HG03060 (cell line): ENCODE data around the gene MEF2B.
"Not testable (repeated sequence)": the region's sequence is repeated elsewhere in the genome, so short reads cannot be mapped to it uniquely, and the experiment has no call there.

Experiments
- ATAC-seq: cut with Tn5 transposase; IDR thresholded peaks from one replicate; pipeline ENCODE4 v1.9.1; 2021; ENCODE audit warnings: low read depth, moderate number of reproducible peaks; ENCODE audit not compliant: unreplicated experiment

MEF2B gene

DNA sequence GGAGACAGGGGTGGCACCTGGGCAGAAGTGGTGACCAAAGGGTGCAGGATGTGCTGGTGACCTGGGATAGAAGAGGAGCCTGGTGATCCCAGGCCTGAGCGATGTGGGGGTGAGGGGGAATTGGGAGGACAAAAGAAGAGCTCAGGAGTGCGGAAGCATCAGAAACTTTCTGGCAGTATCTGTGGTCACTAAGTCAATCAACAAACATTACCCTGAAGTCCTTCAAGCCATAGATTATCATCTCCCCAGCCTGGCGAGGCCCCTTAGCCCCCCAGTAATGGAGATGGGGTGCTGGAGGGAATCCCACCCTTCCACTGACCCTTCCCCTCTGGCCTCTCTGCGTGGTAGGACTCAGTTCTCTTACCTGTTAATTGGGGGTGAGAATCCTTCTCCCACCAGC, 10.5 kb downstream of the MEF2B start:
- no peak for ATAC-seq

- ATAC-seq: no peak
Observed at GRCh38 chr19:19157808-19158207, 12.3 kb downstream of the MEF2B start.

- peak; percentile 39 for ATAC-seq
Observed at GRCh38 chr19:19155495-19156219, 14.4 kb downstream of the MEF2B start.

DNA sequence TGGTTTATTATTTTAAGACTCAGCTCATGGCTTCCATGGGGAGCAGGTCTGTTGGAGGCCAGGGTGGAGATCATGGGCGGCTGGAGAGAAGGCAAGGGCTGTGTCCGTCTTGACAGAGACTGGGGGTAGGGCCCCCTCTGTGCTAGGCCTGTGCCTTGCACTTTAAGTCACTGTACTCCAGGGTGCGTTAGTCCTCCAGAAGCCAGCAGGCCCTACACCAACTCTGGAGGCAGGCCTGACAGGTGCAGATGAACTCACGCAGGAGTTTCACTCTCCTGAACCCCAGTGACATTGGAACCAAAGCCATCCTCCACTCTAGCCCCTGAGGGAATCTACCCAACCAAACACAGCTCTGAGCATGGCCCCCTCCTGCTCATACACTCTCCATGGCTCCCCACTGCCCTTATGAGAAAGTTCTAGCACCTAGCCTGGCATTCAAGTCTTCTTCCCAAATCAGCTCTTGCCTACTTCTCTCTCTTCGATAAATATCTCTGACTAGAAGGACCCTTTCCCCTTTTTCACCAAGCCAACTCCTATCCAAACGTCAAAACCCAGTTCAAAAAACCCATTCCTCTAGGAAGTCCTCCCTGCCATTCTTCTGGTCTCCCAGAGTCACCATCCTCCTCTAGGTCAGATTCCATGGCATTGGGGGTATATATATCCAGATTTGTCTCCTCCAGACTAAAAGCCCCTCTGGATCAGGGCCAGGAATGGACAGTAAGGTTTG, 15.1 kb downstream of the MEF2B start:
- ATAC-seq: no peak

- no peak for ATAC-seq
Observed at GRCh38 chr19:19152668-19153384, 17.2 kb downstream of the MEF2B start.

DNA sequence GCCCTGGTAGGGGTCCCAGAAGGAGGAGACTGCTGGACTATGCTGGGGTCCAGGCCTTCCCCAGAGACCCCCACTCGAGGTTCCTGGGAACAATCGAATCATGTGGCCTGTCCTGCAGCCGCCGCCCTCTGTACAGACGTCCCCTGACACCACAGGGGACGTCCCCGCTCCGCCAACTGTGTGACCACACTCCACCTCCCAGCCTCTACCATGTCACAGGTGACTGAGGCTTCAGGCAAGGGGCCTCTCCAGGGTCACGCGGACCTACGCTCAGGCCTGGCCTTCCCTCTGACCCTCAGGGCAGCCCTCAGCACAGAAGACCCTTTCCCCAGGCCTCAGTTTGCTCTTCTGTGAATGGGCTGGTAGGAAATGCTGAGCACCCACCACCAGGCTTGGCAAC, 18.6 kb downstream of the MEF2B start:
- ATAC-seq: no peak

DNA sequence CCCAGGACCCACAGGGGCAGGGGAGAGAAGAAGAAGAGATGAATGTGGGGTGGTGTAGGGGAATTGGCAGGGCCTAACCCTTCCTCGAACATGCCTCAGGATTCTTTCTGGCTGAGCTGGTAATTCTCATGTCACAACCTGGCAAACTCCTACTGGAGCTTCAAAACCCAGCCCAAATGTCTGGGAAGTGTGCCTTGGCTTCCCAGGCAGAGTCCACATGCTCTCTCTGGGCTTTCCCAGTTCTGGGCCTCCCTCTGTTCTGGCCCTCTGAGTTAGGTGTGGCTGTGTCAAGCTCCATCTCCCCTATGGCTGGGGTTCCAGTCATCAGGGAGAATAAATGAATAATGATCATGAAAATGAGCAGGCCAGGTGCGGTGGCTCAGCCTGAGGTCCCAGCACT, 20.6 kb downstream of the MEF2B start:
- ATAC-seq: no peak

DNA sequence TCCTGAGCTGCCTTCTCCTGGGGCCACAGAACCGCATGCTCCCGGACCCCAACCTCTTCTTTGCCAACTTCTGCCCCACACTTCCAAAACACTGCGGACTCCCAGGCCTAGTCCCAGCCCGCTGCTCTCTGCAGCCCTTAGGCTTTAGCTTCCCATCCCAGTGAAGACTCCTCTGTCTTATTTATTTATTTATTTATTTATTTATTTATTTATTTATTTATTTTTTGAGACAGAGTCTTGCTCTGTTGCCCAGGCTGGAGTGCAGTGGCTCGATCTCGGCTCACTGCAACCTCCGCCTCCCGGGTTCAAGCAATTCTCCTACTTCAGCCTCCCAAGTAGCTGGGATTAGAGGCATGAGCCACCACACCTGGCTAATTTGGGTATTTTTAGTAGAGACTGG, 21.6 kb downstream of the MEF2B start:
- ATAC-seq: not testable (repeated sequence)

DNA sequence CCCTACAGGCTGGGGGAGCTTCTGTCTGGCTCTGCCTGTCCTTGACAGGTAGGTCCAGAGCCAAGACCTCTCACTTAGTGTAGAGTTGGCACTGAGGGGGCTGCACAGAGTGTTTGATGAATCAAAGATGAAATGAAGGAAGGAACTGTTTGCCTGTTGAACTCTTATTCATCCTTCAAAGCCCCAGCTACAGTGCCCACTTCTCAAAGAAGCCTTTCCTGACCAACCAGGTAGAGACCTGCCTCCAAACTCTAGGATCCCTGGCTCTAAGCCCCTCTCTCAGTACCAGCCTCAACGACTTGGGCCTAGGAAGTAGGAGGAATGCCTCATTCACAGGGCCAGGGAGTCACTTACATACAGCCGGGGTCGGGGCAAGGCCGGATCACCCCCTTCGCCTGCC, 22.7 kb downstream of the MEF2B start:
- ATAC-seq: no peak

DNA sequence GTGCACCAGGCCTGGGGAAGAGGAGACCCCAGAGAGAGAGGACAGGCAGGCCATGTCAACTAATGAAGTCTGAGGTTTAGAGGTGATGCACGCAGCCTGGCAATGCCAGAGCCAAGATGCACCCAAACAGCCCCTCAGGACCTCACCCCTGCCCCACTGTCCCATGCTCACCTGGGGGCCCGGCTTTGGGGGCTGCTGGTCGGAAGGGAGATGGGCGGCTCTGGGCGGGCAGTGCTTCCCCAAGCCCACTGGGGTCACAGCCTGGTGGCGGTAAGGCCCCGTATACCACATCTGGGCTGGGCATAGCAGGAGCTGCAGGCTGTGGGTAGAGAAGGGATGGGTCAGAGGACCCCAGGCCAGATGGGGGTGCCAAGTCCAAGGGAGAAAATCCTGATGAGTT, 23.2 kb downstream of the MEF2B start:
- ATAC-seq: no peak

- ATAC-seq: no peak
Observed at GRCh38 chr19:19145684-19146608, 24.1 kb downstream of the MEF2B start.

DNA sequence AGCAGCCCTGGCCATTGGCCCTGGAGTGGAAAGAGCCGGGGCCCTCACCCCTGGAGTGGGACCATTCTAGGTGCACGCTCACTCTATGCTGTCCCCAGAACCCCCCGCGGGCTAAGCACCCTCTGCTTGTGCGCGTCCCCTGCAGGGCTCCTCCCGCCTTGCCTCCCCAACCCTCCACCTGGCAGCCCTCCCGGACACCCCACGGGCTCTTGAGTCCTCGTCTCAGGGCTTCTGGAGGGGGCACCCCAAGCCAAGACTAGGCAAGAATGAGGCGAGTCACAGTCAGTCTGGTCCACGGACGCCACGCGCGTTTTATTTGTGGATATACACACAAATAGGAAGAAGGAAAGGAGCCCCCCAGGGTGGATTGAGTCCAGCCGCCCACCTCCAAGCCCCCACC, 24.8 kb downstream of the MEF2B start:
- ATAC-seq: no peak

- ATAC-seq: no peak
Observed at GRCh38 chr19:19142347-19142746, 27.7 kb downstream of the MEF2B start.

- no peak for ATAC-seq
Observed at GRCh38 chr19:19140476-19140875, 29.6 kb downstream of the MEF2B start.

DNA sequence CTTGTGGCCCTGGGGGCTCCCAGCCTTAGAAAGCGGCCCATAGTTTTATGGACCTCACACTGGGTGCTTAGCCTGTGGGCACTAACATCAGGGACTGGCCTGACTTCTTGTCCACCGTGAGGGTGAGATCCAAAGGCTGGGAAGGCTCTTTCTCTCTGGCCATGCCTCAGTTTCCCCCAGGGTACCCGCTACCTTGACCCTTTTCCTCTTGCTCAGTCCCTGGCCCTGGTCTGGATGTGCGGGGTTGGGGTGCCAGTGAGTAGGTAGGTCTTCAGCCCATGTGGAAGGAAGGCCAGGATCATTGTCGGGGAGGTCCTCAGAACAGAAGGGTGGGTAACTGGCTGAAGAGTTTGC, 30.2 kb downstream of the MEF2B start:
- no peak for ATAC-seq

DNA sequence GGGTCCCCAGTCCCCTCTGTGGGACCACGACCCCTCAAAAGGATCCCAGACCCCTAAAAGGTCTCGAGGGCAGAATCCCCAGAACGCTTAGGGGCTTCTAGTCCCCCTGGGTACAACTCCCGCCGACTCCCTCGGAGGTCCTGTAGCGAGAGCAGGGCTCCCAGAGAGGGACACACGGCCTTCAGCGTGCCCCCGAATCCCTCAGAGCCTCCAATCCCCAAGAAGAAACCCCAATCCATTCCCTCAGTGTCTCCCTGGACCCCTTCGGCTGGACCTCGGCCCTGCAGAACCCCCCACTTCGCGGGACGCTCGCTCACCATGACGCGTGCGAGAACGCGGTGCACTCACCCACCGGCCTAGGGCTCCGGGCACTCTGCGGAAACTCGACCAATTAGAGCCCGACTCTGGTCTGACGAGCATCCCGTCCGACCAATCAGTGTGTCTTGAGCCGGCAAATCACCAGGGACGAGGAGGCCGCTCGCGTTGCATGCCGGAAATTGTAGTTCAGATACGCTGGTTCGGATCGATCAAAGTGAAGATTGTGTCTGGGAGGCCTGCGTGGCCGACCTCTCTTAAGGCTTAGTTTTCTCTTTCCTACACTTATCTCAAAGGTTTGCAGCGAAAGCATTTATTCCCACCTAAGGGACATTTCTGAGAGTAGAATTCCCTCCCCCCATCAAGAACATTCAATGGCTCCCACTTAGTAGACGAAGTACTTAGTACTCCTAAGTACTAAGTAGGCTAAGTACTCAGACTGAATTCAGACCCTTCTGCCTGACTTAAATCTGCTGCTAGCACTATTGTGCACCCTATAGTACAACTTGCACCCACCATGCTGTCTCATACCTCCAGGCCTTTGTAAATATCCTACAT, 31.7 kb downstream of the MEF2B start, which contains the start of gene TMEM161A:
Gene TMEM161A (minus strand): TSS at position 370 of the 873 bp plus-strand sequence. CDS start 50 bp downstream, at position 320.
- peak; percentile 92 for ATAC-seq

GRCh38 chr19:19137556-19138108, 32.4 kb downstream of the MEF2B start:
- ATAC-seq: no peak

GRCh38 chr19:19135713-19136112, 34.4 kb downstream of the MEF2B start:
- not testable (repeated sequence) for ATAC-seq

- ATAC-seq: no peak
Observed at GRCh38 chr19:19134687-19135158, 35.3 kb downstream of the MEF2B start.
